ENCODE data around the gene SBF2.

The SBF2 gene

GRCh38 chr11:10263929-10264328 is 30.1 kb downstream of the SBF2 start:
- Histone ChIP-seq H3K4me3 (ENCODE audit: insufficient read depth, low read length, poor library complexity, severe bottlenecking) (no peak overlapping the region), H2AFZ (ENCODE audit: low read depth, low read length, severe bottlenecking) (no peak overlapping the region), H3K79me2 (ENCODE audit: insufficient read depth, low read length) (no peaks in the 10 kb centered on the region), H3K27me3 (ENCODE audit: low read length) (no peaks in the 10 kb centered on the region), H3K9me3 (ENCODE audit: insufficient read depth, low read length) (no peaks in the 10 kb centered on the region), H3K9me2 (replicated peaks; ENCODE audit: insufficient read depth, low read length) (no peaks in the 10 kb centered on the region), H4K20me1 (ENCODE audit: low read depth, low read length) (no peaks in the 10 kb centered on the region; the same call in 1 of the 2 replicates), H3K9ac (ENCODE audit: low read length) (no peak overlapping the region), H3K27ac (ENCODE audit: low read depth, low read length) (no peak overlapping the region), H3K4me2 (ENCODE audit: low read depth, low read length, poor library complexity, severe bottlenecking) (no peak overlapping the region), H3K36me3 (ENCODE audit: low read length) (no peaks in the 10 kb centered on the region), H3F3A (ENCODE audit: insufficient read depth) (no peaks in the 10 kb centered on the region)
- no peak for TF ChIP-seq EZH2phosphoT487 (conservative IDR thresholded peaks at IDR 0.05; ENCODE audit: low read length)
- TF ChIP-seq, protein P1, sequence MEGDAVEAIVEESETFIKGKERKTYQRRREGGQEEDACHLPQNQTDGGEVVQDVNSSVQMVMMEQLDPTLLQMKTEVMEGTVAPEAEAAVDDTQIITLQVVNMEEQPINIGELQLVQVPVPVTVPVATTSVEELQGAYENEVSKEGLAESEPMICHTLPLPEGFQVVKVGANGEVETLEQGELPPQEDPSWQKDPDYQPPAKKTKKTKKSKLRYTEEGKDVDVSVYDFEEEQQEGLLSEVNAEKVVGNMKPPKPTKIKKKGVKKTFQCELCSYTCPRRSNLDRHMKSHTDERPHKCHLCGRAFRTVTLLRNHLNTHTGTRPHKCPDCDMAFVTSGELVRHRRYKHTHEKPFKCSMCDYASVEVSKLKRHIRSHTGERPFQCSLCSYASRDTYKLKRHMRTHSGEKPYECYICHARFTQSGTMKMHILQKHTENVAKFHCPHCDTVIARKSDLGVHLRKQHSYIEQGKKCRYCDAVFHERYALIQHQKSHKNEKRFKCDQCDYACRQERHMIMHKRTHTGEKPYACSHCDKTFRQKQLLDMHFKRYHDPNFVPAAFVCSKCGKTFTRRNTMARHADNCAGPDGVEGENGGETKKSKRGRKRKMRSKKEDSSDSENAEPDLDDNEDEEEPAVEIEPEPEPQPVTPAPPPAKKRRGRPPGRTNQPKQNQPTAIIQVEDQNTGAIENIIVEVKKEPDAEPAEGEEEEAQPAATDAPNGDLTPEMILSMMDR (IDR thresholded peaks at IDR 0.05; ENCODE audit: insufficient read depth, low read length, poor library complexity, severe bottlenecking): no peak

DNA sequence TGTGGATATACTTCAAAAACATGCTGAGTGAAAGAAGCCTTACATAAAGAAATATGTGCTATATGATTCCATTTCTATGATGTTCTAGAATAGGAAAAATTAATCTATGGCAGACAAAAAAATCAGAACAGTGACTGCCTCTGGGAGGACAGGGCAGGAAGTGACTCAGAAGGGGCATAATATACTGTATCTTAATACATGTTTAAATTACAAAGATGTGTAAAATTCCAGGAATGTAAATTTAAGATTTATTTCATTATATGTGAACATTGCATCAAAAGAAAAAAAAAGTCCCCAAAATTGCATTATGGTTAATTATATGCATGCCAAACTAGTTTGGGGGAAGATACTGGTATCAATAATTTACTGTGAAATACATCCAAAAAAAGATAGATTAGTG is 32.2 kb downstream of the SBF2 start:
- Histone ChIP-seq H3K4me2 (ENCODE audit: low read depth, low read length, poor library complexity, severe bottlenecking) (no peak overlapping the region), H3F3A (ENCODE audit: insufficient read depth) (no peaks in the 10 kb centered on the region), H3K9me3 (ENCODE audit: insufficient read depth, low read length) (no peaks in the 10 kb centered on the region), H2AFZ (ENCODE audit: low read depth, low read length, severe bottlenecking) (no peak overlapping the region), H3K9ac (ENCODE audit: low read length) (no peak overlapping the region), H3K36me3 (ENCODE audit: low read length) (no peaks in the 10 kb centered on the region), H3K4me3 (ENCODE audit: insufficient read depth, low read length, poor library complexity, severe bottlenecking) (no peak overlapping the region), H3K79me2 (ENCODE audit: insufficient read depth, low read length) (no peaks in the 10 kb centered on the region), H3K27ac (ENCODE audit: low read depth, low read length) (no peak overlapping the region), H3K9me2 (replicated peaks; ENCODE audit: insufficient read depth, low read length) (no peaks in the 10 kb centered on the region), H4K20me1 (ENCODE audit: low read depth, low read length) (no peaks in the 10 kb centered on the region; the same call in 1 of the 2 replicates), H3K27me3 (ENCODE audit: low read length) (no peaks in the 10 kb centered on the region)
- TF ChIP-seq EZH2phosphoT487 (conservative IDR thresholded peaks at IDR 0.05; ENCODE audit: low read length): no peak
- TF ChIP-seq, protein P1 (IDR thresholded peaks at IDR 0.05; ENCODE audit: insufficient read depth, low read length, poor library complexity, severe bottlenecking): no peak

- Histone ChIP-seq H3K27me3 (ENCODE audit: low read length) (no peaks in the 10 kb centered on the region), H3K9me2 (replicated peaks; ENCODE audit: insufficient read depth, low read length) (no peaks in the 10 kb centered on the region), H3K4me3 (ENCODE audit: insufficient read depth, low read length, poor library complexity, severe bottlenecking) (no peak overlapping the region), H2AFZ (ENCODE audit: low read depth, low read length, severe bottlenecking) (no peak overlapping the region), H3K36me3 (ENCODE audit: low read length) (no peaks in the 10 kb centered on the region), H3K9ac (ENCODE audit: low read length) (no peak overlapping the region), H3K27ac (ENCODE audit: low read depth, low read length) (no peak overlapping the region), H3K79me2 (ENCODE audit: insufficient read depth, low read length) (no peaks in the 10 kb centered on the region), H3K4me2 (ENCODE audit: low read depth, low read length, poor library complexity, severe bottlenecking) (no peak overlapping the region), H3F3A (ENCODE audit: insufficient read depth) (no peaks in the 10 kb centered on the region), H3K9me3 (ENCODE audit: insufficient read depth, low read length) (no peaks in the 10 kb centered on the region), H4K20me1 (ENCODE audit: low read depth, low read length) (no peaks in the 10 kb centered on the region; the same call in 1 of the 2 replicates)
- TF ChIP-seq, protein P1 (IDR thresholded peaks at IDR 0.05; ENCODE audit: insufficient read depth, low read length, poor library complexity, severe bottlenecking): no peak
- no peak for TF ChIP-seq EZH2phosphoT487 (conservative IDR thresholded peaks at IDR 0.05; ENCODE audit: low read length)
Observed at GRCh38 chr11:10257478-10257877, 36.5 kb downstream of the SBF2 start.

Data from SU-DHL-6 (cell line).